GM19025 (cell line): ENCODE results near the gene PRKAG2.
A peak's percentile ranks its signal among the peaks of the same experiment; 100 is the strongest.

Experiments
- ATAC-seq: cut with Tn5 transposase; IDR thresholded peaks from one replicate; pipeline ENCODE4 v1.9.1; 2021; ENCODE audit warnings: mild to moderate bottlenecking, low read depth, moderate library complexity; ENCODE audit not compliant: unreplicated experiment

PRKAG2 gene

DNA sequence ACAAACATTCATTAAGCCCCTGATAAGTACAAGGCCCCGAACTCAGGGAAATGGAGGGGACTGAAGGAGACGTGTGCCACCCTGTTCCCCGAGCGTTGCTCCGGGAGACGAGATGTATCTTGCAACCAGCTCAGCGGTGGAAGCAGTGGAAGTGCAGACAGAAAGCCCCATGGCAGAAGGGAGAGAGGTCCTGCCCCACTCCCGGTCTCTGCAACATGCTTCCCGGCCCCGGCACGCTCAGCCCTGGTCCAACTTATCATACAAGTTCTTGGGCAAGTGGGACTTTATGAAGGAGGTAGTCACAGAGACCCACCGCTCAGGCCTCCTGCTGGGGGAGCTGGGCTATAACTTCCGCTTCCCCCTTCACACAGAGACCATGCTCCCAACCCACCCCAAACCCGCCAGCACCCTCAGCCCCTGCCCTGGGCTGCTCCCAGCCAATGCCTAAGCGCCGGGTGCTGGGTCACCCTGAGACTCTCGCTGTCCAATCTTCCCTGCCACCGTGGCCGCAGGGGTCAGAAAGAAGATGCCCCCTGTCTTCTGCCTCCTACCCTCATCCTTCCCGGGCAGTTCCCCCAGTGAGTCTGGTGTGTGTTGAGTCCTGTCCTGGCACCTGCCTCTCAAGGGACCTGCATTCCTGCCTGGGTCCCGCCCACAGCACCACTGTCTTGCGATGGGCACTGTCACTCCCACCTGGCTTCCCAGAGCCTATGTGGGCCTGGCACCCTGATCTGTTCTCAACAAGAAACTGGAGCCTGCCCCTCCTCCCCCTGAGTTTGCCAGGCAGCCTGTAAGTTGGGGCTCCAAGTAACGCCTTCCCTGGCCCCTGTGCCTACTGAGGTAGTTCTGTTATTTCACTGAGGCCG, 157.7 kb downstream of the PRKAG2 start:
- ATAC-seq = no peak

DNA sequence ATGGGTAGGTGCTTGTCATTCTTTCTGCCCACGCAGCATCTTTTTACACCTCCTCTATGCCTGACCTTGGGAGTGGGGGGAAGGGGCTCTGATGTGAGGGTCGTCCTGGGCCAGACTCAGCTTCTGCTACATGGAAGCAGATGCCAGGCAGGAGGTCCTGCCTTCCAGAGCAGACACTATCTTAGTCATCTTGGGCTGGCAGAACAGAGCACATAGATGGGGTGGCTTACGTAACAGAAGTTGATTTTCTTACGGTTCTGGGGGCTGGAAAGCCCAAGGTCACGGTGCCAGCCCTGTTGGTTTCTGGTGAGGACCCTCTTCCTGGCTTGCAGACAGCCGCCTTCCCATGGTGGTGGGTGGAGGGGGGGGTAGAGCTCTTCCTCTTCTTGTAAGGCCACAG, 159.0 kb downstream of the PRKAG2 start:
- ATAC-seq = no peak

DNA sequence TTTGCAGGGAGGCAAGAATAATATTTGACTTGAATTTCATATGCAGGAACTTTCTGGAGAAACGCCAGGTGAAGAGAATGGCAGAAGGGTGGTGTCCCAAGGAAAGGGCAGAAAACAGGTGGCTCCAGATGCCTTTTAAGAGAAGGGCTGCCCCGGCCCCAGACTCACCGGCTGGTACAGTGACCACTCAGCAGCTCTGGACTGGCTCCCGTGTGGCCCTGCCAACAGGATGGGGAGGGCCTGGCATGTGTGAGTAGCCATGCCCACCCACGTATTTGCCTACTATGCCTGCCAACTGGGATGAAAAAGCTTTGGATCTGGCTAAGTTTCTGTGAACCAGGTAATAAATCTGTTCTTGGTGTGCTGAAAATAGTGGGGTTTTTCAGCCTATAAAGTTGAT, 159.5 kb downstream of the PRKAG2 start:
- no peak for ATAC-seq

- no peak for ATAC-seq
Measured at GRCh38 chr7:151716323-151716722, 160.6 kb downstream of the PRKAG2 start.

DNA sequence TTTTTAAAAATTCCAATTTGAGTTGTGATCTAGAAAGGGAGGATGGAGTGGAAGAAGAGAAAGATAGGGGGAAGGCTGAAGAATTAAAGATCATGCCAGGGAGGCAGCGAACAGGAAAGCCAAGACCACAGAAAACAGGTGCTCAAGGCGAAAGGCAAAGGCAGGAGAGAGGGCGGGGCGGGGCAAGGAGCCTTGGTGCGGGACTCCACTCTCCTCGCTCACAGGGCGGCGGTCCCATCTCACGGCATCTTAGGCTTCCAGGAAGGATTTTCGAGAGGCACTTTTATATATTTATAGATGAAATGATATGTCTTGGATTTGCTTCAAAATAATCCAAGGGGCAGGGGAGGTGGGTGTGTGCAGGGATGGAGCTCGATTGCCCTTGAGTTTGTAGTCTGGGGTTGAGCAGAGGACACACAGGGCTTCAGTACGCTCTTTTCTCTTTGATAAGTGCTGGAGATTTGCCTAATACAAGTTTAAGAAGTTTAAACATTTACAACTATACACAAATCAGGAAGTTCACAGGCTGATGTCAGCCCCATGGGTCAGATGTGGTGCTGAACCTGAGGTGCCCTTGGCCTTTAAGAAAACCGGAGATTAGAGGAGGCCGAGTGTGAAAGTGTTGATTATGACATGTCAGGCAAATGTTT, 161.1 kb downstream of the PRKAG2 start:
- no peak for ATAC-seq

GRCh38 chr7:151714201-151714600, 162.7 kb downstream of the PRKAG2 start:
- no peak for ATAC-seq

- ATAC-seq = no peak
Measured at GRCh38 chr7:151712810-151713125, 164.1 kb downstream of the PRKAG2 start.

GRCh38 chr7:151711906-151712809, 164.8 kb downstream of the PRKAG2 start:
- ATAC-seq = peak; percentile 49

GRCh38 chr7:151711435-151711872, 165.5 kb downstream of the PRKAG2 start:
- ATAC-seq = no peak

GRCh38 chr7:151710646-151711434, 166.1 kb downstream of the PRKAG2 start:
- ATAC-seq = no peak

GRCh38 chr7:151710121-151710640, 166.7 kb downstream of the PRKAG2 start:
- no peak for ATAC-seq

DNA sequence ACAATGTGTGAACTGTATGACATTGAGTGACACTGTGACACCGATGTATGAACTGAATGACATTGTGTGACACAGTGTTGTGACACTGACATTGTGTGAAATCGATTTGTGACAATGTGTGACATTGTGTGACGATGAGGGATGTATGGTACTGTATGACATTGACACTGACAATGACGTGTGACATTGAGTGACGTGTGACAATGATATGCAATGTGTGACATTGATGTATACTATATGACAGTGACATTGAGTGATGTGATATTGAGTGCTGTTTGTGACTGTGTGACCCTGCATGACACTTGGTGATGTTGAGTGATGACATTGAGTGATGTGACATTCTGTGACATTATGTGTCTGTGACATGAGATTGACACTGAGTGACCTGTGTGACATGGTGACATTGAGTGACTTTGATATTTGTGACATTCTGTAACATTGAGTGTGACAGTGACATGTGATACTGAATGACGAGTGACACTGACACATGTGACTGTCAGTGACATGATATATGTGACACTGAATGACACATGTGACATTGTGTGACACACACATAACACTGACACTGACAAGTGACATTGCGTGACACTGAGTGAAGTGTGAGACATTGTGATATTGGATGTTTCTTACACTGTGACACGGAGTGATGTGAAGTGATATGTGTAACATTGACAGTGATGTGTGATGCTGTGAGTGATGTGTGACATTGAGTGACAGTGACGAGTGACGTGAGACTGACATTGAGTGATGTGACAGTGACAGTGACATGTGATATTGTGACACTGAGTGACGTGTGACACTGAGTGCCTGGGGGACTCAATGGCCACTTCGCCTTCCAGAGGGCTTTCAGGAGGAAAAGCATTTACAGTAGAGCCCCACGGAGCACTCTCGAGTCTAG, 167.5 kb downstream of the PRKAG2 start:
- no peak for ATAC-seq

- no peak for ATAC-seq
Measured at GRCh38 chr7:151708610-151709009, 168.3 kb downstream of the PRKAG2 start.

DNA sequence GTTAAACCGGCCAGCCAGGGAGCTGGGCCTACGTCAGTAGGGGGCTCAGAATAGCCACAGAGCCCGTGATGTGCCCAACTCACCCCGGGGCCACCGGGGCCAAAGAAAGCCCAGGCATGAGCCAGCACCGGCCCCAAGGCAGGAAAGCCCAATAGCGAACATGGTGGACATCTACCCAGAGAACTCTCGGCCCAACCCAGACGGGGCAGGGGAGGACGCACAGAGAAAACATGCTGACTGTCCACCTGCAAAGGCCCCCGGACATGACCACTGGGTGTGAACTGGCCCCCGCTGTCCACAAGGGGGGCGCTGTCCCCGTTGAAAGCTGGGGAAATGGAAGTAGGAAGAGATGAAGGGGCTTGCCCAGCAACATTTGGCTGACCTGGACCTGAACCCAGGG, 169.2 kb downstream of the PRKAG2 start:
- no peak for ATAC-seq

DNA sequence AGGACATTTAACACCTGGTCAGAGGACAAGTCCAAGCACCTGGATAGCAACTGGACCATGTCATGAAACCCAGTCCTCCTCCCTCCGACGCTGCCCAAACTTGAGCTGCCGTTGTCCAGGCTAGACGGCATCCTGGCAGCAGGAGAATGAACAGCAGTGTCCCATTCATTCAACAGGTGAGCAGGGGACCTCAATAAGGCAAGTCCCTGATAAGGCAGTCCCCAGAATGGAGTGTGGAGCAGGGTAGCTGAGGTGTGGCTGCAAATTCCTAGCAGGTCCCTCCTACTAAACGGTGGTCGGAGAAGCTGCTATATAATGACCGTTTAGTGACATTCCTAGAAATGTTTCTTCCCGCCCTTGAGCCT, 169.8 kb downstream of the PRKAG2 start:
- ATAC-seq = no peak

DNA sequence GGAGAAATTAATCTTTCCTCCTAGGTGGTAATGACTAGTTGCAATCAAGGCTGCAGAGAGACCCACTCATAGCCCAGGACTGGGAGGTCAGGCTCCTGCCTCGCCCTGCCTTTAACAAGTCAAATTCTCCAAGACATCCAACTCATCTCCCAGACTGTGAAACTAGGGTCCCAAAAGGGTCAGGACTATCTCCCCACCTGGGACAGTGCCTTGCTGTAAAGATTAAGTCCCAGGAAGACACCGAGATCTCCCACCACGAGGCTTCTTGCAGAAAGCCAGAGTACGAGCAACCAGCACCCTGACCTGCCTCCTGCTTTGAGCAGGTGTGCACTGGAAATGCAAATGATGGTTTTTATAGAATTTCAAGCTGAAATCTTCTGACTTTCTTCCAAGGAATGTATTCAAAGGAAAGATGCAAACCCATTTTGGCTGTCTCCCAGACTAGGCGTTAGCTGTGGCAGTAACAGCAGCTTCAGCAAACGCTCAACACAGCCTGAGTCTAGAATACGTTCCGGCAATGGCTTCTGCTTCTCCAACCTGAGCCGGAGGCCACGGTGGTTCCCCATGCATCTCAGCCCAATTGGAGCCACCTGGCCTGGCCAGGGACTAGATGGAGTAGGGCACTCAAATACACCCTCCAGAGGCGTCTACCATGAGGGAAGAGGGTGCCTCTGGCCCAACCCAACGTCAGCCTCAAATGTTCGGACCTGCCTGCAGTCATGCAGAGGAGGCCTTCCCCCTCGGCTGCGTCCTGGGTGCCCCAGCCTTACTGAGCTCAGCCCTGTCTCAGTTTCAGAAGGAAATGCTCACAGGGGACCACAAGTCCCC, 170.4 kb downstream of the PRKAG2 start:
- no peak for ATAC-seq

DNA sequence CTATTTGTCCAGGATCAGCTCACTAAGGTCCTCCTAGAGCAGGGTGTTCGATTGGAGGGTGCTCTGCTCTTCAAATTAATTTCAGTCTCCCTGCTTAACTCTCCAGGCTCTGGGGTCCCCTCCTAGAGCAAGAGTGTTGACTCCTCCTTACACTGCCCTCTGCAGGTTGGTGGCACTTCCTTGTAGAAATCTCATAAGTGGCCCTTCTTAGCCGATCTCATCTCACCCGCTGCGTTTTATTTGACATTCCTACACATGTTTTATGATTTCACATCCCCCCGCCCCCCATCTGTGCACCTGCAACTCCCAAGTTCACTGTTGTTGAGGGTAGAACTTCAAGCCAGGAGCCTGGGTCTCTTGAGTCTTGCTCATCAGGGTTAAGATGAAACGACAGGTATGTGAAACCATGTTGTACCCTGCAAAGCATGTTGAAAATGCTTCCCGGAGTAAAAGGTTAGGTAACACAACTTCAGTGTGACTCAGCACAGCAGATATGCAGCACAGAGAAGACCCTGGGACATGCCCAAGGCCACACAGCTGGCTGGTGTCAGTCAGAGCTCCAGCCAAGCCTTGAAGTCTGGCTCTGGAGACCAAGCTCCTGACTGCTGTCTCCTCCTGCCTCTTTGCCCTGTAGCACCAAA, 171.2 kb downstream of the PRKAG2 start:
- no peak for ATAC-seq
